Panc1 (cell line): ENCODE measurements around the gene GATA5. TPM values are rescaled to one million over a fixed set of nuclear protein-coding genes. Genes with fewer than 3 reads are reported as not detected.

ENCODE experiments used
- ATAC-seq: fragments of 200-7000 bp; cut with Tn5 transposase; 2 replicates; pipeline ENCODE4 v1.9.1; 2020; ENCODE audit warnings: mild to moderate bottlenecking, moderate library complexity
- BruUV-seq: library from RNA; stranded (reverse); fragments of 400-500 nt; replicated peaks from 2 replicates; lab custom pipeline; 2021; lab: Mats Ljungman, UMichigan
- CTCF ChIA-PET: fragments of 300-600 bp; sonication (Branson Sonifier 250); formaldehyde crosslinking; loops from one replicate; lab custom pipeline; 2022; ENCODE audit warnings: antibody characterized with exemption; lab: Charles Lee
- POLR2A ChIA-PET: fragments of 300-600 bp; sonication (Branson Sonifier 250); formaldehyde crosslinking; loops from one replicate; lab custom pipeline; 2022; ENCODE audit warnings: antibody characterized with exemption; lab: Charles Lee
- DNase-seq: peaks from one replicate; pipeline ENCODE4 v3.0.0-alpha.2; 2010; ENCODE audit warnings: low read depth, low spot score
- H3K27ac ChIP-seq: 2 replicates; pipeline ENCODE4 v1.5.1; 2011; ENCODE audit warnings: mild to moderate bottlenecking, low read length, inconsistent platforms
- H3K27me3 ChIP-seq: fragments of 200-500 bp; sonication (Bioruptor generic); 2 replicates; pipeline ENCODE4 v1.6.0; 2014; ENCODE audit warnings: low read length, inconsistent platforms; ENCODE audit not compliant: control insufficient read depth, insufficient read depth
- H3K36me3 ChIP-seq: fragments of 200-500 bp; sonication (Bioruptor generic); 2 replicates; pipeline ENCODE4 v1.5.1; 2014; ENCODE audit warnings: inconsistent platforms, mild to moderate bottlenecking, low read length, moderate library complexity; ENCODE audit not compliant: control insufficient read depth, insufficient read depth
- H3K4me1 ChIP-seq: 2 replicates; pipeline ENCODE4 v1.5.1; 2011; ENCODE audit warnings: inconsistent platforms, mild to moderate bottlenecking, low read length, moderate library complexity; ENCODE audit not compliant: control insufficient read depth, insufficient read depth
- H3K4me3 ChIP-seq, 2 experiments: 2 replicates each; pipeline ENCODE4 v1.5.1; 2011 to 2012; ENCODE audit warnings: low read depth in 2 of 2, low read length in 2 of 2, mild to moderate bottlenecking in 2 of 2, inconsistent platforms in 1 of 2, moderate library complexity in 1 of 2
- H3K9me3 ChIP-seq: fragments of 200-500 bp; sonication (Bioruptor generic); 2 replicates; pipeline ENCODE4 v1.5.1; 2014; ENCODE audit warnings: low read depth, mild to moderate bottlenecking, inconsistent platforms, low read length, moderate library complexity; ENCODE audit not compliant: control insufficient read depth, insufficient read depth
- CTCF ChIP-seq: fragments of 450-650 bp; IDR thresholded peaks from 2 replicates; pipeline ENCODE4 v1.5.1; 2017; ENCODE audit warnings: mild to moderate bottlenecking
- POLR2AphosphoS5 ChIP-seq: IDR thresholded peaks from 2 replicates; pipeline ENCODE4 v1.6.1; 2012; ENCODE audit warnings: mild to moderate bottlenecking, low read depth, low read length, moderate library complexity
- REST ChIP-seq, 2 experiments: IDR thresholded peaks; 2 replicates each; pipeline ENCODE4 v1.6.1; 2011 to 2012; ENCODE audit warnings: low read depth in 2 of 2, control low read depth in 1 of 2, low read length in 1 of 2, mild to moderate bottlenecking in 1 of 2, moderate library complexity in 1 of 2; ENCODE audit not compliant: insufficient read depth in 1 of 2
- SIN3A ChIP-seq: IDR thresholded peaks from 2 replicates; pipeline ENCODE4 v1.6.1; 2012; ENCODE audit warnings: low read depth, mild to moderate bottlenecking, low read length, moderate library complexity, borderline replicate concordance; ENCODE audit not compliant: insufficient read depth
- TCF7L2 ChIP-seq: IDR thresholded peaks from 2 replicates; pipeline ENCODE4 v1.6.1; 2011; ENCODE audit warnings: mild to moderate bottlenecking, low read depth, low read length, inconsistent platforms
- in situ Hi-C: cut with HindIII; loops from 2 replicates; pipeline ENCODE4 v1.10.0; 2016; ENCODE audit warnings: low sequenced_read_pairs, low pct_unique_long_range_greater_than_20kb
- intact Hi-C: fragments of 100-400 bp; cut with micrococcal nuclease; formaldehyde crosslinking; loops from one replicate; pipeline ENCODE4 v1.10.0; 2022; ENCODE audit not compliant: unreplicated experiment
- total RNA-seq: library from RNA; stranded (reverse); gene quantifications from one replicate; pipeline ENCODE4 v1.2.1, GENCODE V29; 2021; ENCODE audit not compliant: unreplicated experiment

GATA5 gene
- total RNA-seq, 1 experiment from 2014 or later: 53.2 TPM

GRCh38 chr20:62516338-62516737 is 40.5 kb upstream of the GATA5 start:
- DNase-seq (no peak), ATAC-seq (peak; percentile 93)
- H3K4me3 ChIP-seq: no peak overlapping the region
- no TSS peak for BruUV-seq
- POLR2A ChIA-PET: no interaction called here
- in situ Hi-C loops: no loop called here
- intact Hi-C loops: no loop called here
- CTCF ChIA-PET: interaction anchor here (1.0 to 1.3 kb wide), 4 partner anchors 17 to 100 kb away, joined by 3 to 18 read pairs (median 6); no protein-coding TSS in a partner anchor
- no peaks in the 10 kb centered on the region for H3K27me3 ChIP-seq
- no peaks in the 10 kb centered on the region for H3K36me3 ChIP-seq
- H3K4me1 ChIP-seq: peaks cover 8% of the 10 kb centered on the region; the same call in 1 of the 2 replicates
- 0 out of 2 replicates have a peak overlapping the region, but pooled peaks have one; percentile 57 for H3K27ac ChIP-seq
- no peaks in the 10 kb centered on the region for H3K9me3 ChIP-seq
- TF ChIP-seq POLR2AphosphoS5 (no peak), CTCF (peak; percentile 92)

- no peak for DNase-seq
- Histone ChIP-seq H3K4me3 (no peak overlapping the region), H3K27ac (peak overlapping the region; percentile 57; the same call in 1 of the 2 replicates), H3K9me3 (no peaks in the 10 kb centered on the region), H3K27me3 (no peaks in the 10 kb centered on the region), H3K4me1 (peaks cover 8% of the 10 kb centered on the region; the same call in 1 of the 2 replicates), H3K36me3 (no peaks in the 10 kb centered on the region)
- no peak; the same call in none of the 2 replicates for ATAC-seq
- CTCF ChIA-PET: interaction anchor here (0.6 to 1.3 kb wide), 4 partner anchors 13 to 101 kb away, joined by 3 to 18 read pairs (median 4); no protein-coding TSS in a partner anchor
- BruUV-seq: no TSS peak
- in situ Hi-C loops: no loop called here
- TF ChIP-seq CTCF (no peak), TCF7L2 (no peak), REST (IDR thresholded peaks at IDR 0.05; ENCODE audit: insufficient read depth in 1 of 2, low read depth in 2 of 2, low read length in 1 of 2) (no peak), POLR2AphosphoS5 (no peak), SIN3A (no peak)
- intact Hi-C loops: no loop called here
- POLR2A ChIA-PET: no interaction called here
These were observed 40.0 kb upstream of the GATA5 start for GRCh38 chr20:62515826-62516225.
